Cardiac fibroblast (primary cell): ENCODE data around the gene ZNF444.

ENCODE experiments used
- DNase-seq, 2 donors: peaks; one replicate each; pipeline versions ENCODE4 v3.0.0 to v3.0.0-alpha.2; 2010; ENCODE audit warnings: low read depth in 2 of 2
- H3K4me3 ChIP-seq, 2 donors: replicated peaks in 1 of 2; 1 replicate in 1 of 2; 2 replicates in 1 of 2; pipeline ENCODE4 v1.5.1; 2011; ENCODE audit warnings: low read depth in 2 of 2, low read length in 2 of 2, mild to moderate bottlenecking in 2 of 2, moderate library complexity in 1 of 2
- CTCF ChIP-seq: IDR thresholded peaks from one replicate; pipeline ENCODE4 v1.5.1; 2011; ENCODE audit warnings: low read depth, mild to moderate bottlenecking, low read length, inconsistent platforms

Gene ZNF444

GRCh38 chr19:56141417-56141993 is 418 bp downstream of the ZNF444 start:
- peak overlapping the region; percentile 65 for H3K4me3 ChIP-seq
- no peak for TF ChIP-seq CTCF
- DNase-seq = peak in 1 of 2 donors; percentile 9

DNA sequence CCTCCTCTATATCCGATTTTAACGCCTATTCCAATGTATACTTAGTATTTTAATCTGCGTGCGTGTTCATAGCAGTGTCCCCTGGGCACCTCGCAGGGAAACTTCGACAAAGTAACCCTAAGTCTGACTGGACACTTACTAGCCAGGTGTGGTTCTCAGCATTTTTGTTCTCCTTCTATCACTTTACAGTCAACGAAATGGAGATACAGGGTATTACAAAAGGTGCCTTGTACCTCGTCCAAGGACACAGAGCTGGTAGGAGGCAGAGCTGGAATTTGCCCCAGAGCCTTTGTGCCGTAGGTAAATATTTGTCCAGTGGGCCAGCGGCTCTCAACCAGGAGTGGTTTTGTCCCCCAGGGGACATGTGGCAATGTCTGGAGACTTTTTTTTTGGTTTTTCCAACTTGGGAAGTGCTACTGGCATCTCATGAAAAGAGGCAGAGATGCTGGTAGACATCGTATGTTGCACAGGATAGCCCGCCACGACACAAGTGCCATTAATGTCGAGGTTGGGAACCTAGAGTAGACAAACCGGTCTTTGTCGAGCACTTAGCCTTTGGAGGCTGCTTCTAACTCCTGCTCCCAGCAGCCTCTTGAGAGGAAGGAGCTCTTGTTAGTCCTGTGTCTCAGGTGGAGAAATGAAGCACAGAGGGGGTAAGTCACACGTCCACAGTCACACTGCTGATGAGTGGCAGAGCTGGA is 1.1 kb downstream of the ZNF444 start:
- TF ChIP-seq CTCF = no peak
- H3K4me3 ChIP-seq = peak overlapping the region; percentile 65
- no peak for DNase-seq

DNA sequence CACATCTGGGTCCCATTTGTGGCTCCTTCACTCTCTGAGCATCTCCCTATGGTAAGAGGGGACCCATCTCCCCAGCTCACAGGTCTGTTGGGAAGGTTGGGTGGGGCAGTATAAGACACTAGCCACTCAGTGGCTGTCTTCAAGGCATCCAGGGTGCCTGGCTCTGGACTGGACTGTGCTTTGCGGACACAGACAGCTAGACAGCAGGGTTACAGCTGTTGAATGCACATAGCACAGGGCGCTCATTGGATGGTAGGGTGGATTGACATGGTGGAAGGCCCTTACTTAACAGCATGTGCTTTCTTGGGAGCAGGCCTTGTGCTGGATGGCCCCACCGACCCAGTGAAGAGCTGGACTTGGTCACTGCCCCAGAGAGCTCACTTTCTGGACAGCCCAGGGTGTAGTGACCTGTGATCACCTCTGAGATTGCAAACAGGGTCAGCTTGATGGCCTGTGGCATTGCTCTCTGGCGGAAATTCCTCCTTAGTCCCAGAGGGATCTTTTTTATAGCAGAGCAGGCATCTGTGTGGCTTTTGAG is 1.9 kb downstream of the ZNF444 start:
- no peak overlapping the region for H3K4me3 ChIP-seq
- no peak for TF ChIP-seq CTCF
- no peak for DNase-seq

- no peak for TF ChIP-seq CTCF
- no peak for DNase-seq
- H3K4me3 ChIP-seq = no peak overlapping the region
Observed at GRCh38 chr19:56144376-56144775, 3.3 kb downstream of the ZNF444 start.

DNA sequence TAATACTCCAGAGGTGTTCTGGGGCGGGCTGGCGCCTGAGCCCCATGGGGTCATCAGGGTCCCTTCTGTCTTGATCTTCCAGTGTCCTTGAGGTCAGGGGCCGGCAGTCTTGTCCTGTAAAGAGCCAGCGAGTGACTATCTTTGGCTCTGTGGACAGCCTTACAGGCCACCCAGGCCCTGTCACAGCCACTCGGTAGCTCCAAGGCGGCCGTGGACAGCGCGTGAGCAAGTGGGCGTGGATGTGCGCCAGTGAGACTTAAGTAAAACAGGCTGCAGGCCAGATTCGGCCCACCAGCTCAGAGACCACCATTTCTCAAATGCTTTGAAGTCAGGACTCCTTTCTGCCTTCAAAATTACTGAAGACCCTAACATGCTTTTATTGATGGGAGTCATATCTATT is 3.7 kb downstream of the ZNF444 start:
- TF ChIP-seq CTCF = no peak
- no peak overlapping the region for H3K4me3 ChIP-seq
- no peak for DNase-seq

- no peak overlapping the region for H3K4me3 ChIP-seq
- TF ChIP-seq CTCF = no peak
- no peak for DNase-seq
Observed at GRCh38 chr19:56145698-56146097, 4.6 kb downstream of the ZNF444 start.
